Activated naive CD8-positive, alpha-beta T cell (primary cell): ENCODE results near the gene TNFRSF11A.
A peak's percentile ranks its signal among the peaks of the same experiment; 100 is the strongest.

ENCODE experiments used
- H3K27ac Mint-ChIP-seq: one replicate; pipeline ENCODE4 v1.8.0; 2021; ENCODE audit warnings: mixed read lengths
- H3K27me3 Mint-ChIP-seq: one replicate; pipeline ENCODE4 v1.8.0; 2021; ENCODE audit warnings: mixed read lengths
- H3K36me3 Mint-ChIP-seq: one replicate; pipeline ENCODE4 v1.8.0; 2021; ENCODE audit warnings: mixed read lengths
- H3K4me1 Mint-ChIP-seq: one replicate; pipeline ENCODE4 v1.8.0; 2021; ENCODE audit warnings: low read depth, mixed read lengths
- H3K4me3 Mint-ChIP-seq: one replicate; pipeline ENCODE4 v1.8.0; 2021; ENCODE audit warnings: mild to moderate bottlenecking, mixed read lengths
- H3K9me3 Mint-ChIP-seq: one replicate; pipeline ENCODE4 v1.8.0; 2021; ENCODE audit warnings: low read depth, mixed read lengths

Gene TNFRSF11A

DNA sequence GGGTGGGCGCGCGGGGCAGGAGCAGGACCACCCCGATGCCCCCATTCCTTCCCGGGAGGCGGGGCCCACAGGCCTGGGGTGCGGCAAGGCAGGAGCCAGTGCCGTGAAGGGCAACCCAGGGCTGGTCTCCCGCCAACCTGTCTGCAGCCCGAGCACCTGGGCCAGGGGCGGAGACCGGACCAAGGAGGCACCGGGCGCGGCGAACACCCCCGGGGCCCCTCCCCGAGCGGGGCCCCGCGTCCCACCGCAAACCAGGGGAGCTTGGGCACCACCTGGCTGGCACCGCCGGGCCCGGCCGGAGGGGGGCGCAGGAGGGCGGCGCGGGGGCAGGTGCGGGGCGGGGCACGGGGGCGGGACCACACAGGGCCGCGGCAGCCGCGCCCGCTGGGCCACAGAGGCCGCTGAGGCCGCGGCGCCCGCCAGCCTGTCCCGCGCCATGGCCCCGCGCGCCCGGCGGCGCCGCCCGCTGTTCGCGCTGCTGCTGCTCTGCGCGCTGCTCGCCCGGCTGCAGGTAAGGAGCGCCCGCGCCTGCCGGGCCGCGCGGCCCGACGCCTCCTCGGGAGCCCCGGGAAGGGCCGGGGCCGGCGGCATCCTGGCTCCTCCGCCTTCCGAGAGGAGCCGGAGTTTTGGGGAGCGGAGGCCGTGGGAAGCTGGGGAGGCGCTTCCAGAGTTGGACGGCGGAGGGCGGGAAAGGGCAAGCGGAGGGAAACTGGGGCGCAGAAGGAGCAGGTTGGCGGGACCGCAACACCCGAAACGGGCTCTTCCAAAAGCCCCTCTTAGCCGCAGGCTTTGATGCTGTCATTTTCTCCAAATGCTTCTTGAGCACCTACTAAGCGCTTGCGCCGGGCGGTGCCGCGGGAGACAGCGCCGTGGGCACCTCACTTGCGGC, at the start of gene TNFRSF11A:
Gene TNFRSF11A, plus strand, starts transcription at position 394 of the 889 bp plus-strand sequence. Its CDS starts 43 bp downstream, at position 437.
- Mint-ChIP-seq H3K27ac (peak within 1 kb of the TSS; percentile 46), H3K4me1 (peaks cover 33% of the 10 kb centered on the region), H3K27me3 (peaks cover 42% of the 10 kb centered on the region), H3K36me3 (no peaks in the 10 kb centered on the region), H3K9me3 (no peaks in the 10 kb centered on the region), H3K4me3 (peak within 1 kb of the TSS; percentile 91)

DNA sequence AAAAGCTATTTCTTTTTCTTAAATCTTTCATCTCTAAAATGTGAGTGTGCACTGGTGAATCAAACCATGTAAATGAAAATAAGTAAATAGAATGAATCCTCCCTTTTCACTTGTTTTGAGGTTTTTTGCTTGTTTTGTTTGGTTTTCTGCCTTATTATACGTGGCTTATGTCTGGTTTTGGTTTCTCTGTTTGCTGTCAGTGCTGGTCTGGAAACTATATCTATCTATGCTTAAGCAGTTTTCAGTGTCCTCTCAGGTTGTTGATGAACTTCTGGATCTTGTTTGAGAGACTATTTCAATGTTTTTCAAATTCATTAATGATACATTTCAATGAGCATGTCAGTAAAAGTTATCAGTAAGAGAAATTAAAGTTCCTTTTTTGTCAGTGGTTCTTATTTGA, 48.1 kb upstream of the TNFRSF11A start:
- Mint-ChIP-seq H3K27ac (peak overlapping the region; percentile 14), H3K4me3 (no peak overlapping the region), H3K4me1 (peaks cover 18% of the 10 kb centered on the region), H3K9me3 (no peaks in the 10 kb centered on the region), H3K36me3 (peaks cover 10% of the 10 kb centered on the region), H3K27me3 (no peaks in the 10 kb centered on the region)

DNA sequence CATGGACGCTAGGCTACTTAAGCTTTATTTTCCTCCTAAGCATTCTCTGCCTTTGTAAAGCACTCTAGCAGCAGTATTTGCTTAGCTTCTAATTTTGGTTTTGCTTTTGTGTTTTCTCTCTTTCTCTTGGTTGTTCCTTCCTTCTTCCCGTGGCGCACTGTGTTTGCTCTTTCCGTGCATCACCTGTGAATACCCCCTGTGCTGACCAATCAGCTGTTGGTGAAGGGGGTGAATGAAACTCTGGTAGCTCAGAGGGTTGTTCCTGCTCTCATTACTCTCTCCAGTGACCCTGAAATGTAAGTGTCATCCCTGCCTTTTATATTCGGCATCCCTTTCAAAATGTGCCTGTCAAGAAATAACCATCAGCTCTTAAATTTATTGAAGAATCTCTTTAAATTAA, 45.5 kb upstream of the TNFRSF11A start:
- H3K9me3 Mint-ChIP-seq, result no peaks in the 10 kb centered on the region
- peaks cover 22% of the 10 kb centered on the region for H3K4me1 Mint-ChIP-seq
- no peaks in the 10 kb centered on the region for H3K27me3 Mint-ChIP-seq
- H3K36me3 Mint-ChIP-seq, result peaks cover 14% of the 10 kb centered on the region
- H3K4me3 Mint-ChIP-seq, result no peak overlapping the region
- peak overlapping the region; percentile 46 for H3K27ac Mint-ChIP-seq

DNA sequence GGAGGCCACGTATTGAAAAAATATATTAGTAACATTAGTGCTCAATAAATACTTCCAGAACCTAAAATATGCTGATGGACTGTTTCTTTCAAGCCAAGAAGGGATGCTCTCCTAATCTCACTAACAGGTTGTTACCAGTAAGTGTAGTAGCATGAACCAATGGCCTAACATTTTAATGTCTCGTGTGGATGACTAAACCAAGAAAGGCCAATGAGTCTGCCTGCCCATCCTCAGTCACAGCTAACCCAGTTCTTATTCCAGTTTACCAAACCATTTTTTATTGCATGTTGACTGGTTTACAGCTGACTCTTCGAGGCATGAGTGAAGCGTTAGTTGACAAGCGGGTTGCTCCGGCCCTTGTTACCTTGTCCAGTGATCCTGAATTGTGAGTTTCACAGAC, 45.1 kb upstream of the TNFRSF11A start:
- Mint-ChIP-seq H3K9me3 (no peaks in the 10 kb centered on the region), H3K27me3 (no peaks in the 10 kb centered on the region), H3K27ac (no peak overlapping the region), H3K4me3 (no peak overlapping the region), H3K36me3 (peaks cover 16% of the 10 kb centered on the region), H3K4me1 (peaks cover 22% of the 10 kb centered on the region)

DNA sequence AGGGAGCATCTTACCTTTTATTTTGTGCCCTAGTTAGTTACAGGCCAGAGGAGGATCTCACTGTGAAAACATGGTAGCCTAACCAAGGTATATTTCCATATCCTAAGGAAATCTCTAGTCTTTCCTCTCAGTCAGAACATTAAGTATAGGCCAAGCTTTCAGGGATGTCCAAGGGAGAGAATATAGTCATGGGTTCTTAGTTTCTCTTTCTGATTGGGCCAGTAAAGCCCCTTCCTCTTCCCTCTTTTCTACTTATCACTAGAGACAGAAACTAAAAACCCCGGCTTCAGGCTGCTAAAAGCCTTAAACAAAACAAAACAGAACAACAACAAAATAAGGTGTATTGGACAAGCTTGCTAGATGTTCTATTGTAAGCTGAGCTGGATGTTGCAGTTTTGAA, 44.3 kb upstream of the TNFRSF11A start:
- H3K4me1 Mint-ChIP-seq, result peaks cover 27% of the 10 kb centered on the region
- H3K36me3 Mint-ChIP-seq, result peaks cover 18% of the 10 kb centered on the region
- H3K9me3 Mint-ChIP-seq, result no peaks in the 10 kb centered on the region
- H3K4me3 Mint-ChIP-seq, result no peak overlapping the region
- H3K27me3 Mint-ChIP-seq, result no peaks in the 10 kb centered on the region
- peak overlapping the region; percentile 9 for H3K27ac Mint-ChIP-seq

DNA sequence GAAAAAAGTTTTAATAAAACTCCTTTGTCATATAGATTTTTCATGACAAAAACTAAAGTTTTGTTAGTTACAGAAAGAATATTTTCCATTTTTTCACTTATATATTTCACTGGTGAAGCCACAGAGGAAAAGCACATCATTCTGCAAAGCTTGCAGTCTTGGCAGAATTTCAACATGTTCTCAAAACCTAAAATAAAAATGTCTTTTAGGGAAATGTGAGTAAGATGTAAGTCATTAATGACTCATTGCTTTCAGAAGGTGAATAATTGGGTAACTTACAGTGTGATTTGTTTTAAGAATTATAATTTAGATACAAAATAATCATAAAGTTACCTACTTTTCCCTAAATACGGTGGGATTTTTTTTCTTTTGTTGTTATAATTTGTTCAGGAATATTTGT, 43.4 kb upstream of the TNFRSF11A start:
- H3K36me3 Mint-ChIP-seq, result peaks cover 19% of the 10 kb centered on the region
- H3K4me3 Mint-ChIP-seq, result no peak overlapping the region
- H3K27me3 Mint-ChIP-seq, result no peaks in the 10 kb centered on the region
- H3K4me1 Mint-ChIP-seq, result peaks cover 29% of the 10 kb centered on the region
- peak overlapping the region; percentile 41 for H3K27ac Mint-ChIP-seq
- no peaks in the 10 kb centered on the region for H3K9me3 Mint-ChIP-seq

DNA sequence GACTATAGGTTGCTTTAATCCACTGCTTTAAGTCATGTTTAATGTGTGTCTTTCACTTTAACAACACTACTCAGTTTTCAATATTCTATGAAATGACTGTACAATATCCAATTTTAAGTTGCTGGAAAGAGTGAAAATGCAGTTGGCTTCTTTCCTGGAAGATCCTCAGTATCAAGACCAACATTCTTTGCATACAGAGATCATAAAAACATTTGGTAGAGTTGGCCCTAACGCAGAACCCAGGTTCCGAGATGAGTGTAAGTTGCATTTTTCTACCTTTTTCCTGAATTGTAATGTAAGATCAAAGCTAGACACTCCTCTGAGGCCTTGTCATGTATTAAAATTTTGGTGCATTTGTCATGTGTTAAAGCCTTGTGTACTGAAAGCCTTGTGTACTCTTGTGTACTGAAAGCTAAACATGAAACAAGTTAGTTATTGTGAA, 42.9 kb upstream of the TNFRSF11A start:
- Mint-ChIP-seq H3K4me3 (peak overlapping the region; percentile 32), H3K36me3 (peaks cover 19% of the 10 kb centered on the region), H3K27me3 (no peaks in the 10 kb centered on the region), H3K27ac (peak overlapping the region; percentile 66), H3K4me1 (peaks cover 29% of the 10 kb centered on the region), H3K9me3 (no peaks in the 10 kb centered on the region)

DNA sequence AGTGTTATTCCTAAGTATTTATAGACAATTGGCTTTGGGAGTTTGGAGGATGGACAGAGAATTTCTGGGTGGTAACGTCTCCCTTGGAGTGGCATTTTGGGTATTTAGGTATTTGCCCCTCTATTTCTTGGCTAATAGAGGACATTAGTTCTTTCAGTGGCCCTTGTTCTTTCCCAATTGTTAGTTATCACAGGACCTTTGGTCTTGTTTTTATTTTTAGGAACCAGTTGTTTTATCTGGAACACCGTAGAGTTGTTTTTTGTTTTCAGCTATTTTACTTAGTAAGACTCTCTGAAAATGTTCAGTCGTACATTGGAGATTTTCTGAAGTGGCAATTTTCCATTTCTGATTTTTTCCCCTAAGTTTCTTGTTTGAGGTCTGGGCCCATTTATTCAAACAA, 40.5 kb upstream of the TNFRSF11A start:
- Mint-ChIP-seq H3K27ac (no peak overlapping the region), H3K9me3 (no peaks in the 10 kb centered on the region), H3K27me3 (no peaks in the 10 kb centered on the region), H3K4me3 (no peak overlapping the region), H3K4me1 (peaks cover 30% of the 10 kb centered on the region), H3K36me3 (peaks cover 27% of the 10 kb centered on the region)

DNA sequence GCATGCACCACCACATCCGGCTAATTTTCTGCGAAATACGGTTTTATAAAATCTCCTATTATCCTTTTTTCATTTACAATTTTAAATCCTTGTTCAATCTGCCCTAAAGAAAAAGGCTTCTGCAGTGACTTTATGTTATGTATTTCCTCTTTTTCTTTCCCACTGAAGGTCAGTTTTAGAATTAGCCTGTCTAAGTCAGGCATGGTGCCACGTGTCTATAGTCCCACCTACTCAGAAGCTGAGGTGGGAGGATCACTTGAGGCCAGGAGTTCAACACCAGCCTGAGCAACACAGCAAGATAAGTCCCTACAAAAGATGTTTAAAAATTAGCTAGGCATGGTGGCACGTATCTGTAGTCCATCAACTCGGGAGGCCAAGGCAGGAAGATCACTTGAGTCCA, 39.8 kb upstream of the TNFRSF11A start:
- Mint-ChIP-seq H3K4me1 (peaks cover 30% of the 10 kb centered on the region), H3K27ac (no peak overlapping the region), H3K36me3 (peaks cover 27% of the 10 kb centered on the region)

DNA sequence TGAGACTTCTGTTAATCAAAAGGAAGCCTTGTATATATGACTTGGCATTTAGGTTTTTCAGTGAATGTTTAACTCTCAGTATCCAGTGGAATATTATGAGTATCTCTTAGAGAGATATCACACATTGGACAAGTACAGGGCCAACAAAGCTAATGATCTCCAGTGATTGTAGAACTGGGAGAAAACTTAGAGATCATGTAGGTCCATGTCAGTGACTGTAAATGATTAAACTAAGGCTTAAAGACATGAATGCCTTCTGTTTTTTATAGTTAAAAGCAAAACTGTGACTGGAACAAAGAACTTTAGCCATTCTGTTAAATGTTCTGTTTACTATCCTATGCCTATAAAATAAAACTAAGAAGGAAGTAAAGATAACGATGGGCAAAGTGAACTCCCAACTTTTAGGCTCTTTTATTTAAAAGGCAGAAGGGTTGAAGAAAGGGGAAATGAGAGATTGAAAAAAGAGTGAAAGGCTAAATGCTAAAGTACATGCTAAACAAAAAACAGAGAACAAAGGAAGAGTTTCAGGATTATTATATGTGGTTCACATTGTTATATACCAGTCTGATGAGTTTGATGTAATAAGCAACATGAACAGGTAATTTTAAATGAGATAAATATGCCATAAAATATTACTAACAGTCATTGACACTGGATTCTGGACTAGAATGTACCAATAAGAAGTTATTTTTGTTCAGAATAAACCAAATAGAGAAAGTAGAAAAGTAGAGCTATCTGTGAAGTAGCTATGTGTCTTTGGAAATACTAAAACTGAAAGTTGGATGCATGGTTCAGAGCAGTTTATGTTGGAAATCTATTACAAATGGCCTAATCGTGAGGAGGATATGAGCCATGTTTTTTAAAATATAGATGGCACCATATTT, 37.1 kb upstream of the TNFRSF11A start:
- peaks cover 24% of the 10 kb centered on the region for H3K36me3 Mint-ChIP-seq
- peaks cover 9% of the 10 kb centered on the region for H3K4me1 Mint-ChIP-seq
- H3K27me3 Mint-ChIP-seq, result no peaks in the 10 kb centered on the region
- no peak overlapping the region for H3K27ac Mint-ChIP-seq
- no peaks in the 10 kb centered on the region for H3K9me3 Mint-ChIP-seq
- no peak overlapping the region for H3K4me3 Mint-ChIP-seq

More for the DNA sequence above, 39.8 kb upstream of the TNFRSF11A start:
- Mint-ChIP-seq H3K4me3 (no peak overlapping the region), H3K9me3 (no peaks in the 10 kb centered on the region), H3K27me3 (no peaks in the 10 kb centered on the region)

DNA sequence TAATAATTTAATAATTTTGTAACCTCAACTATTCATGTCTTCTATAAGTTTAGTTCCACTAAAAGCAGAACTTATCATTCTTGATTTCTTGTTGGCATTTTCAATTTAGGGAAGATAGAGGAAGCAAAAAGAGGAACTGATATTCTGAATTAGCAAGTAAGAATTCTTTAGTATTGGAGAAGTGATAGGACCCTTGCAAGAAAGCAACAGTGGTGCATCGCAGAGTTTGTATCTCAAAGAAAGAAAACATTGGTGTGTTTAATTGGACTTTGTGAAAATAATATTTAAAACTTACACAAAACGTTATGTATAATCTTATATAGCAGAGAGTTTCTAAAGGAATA, 36.5 kb upstream of the TNFRSF11A start:
- Mint-ChIP-seq H3K9me3 (no peaks in the 10 kb centered on the region), H3K36me3 (peaks cover 23% of the 10 kb centered on the region), H3K4me1 (peaks cover 9% of the 10 kb centered on the region), H3K4me3 (no peak overlapping the region), H3K27me3 (no peaks in the 10 kb centered on the region), H3K27ac (no peak overlapping the region)

DNA sequence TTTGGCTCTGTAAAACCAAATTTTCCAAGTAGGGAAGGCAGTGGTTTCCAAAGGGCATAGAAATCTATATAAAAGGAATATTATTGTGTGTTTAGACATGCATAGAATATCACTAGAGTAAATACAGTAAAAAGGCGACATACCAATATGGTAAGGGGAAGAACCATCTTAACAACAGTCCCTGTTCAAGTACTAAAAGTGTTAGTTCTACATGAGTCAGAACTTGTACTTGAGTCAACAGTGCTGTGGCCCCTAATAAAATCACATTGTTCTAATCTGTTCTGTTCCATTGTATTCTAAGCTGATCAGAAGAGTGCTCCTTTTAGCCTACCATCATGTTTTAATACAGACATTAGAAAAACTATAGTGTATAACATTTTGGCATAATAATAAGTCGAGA, 36.1 kb upstream of the TNFRSF11A start:
- H3K4me3 Mint-ChIP-seq, result no peak overlapping the region
- no peaks in the 10 kb centered on the region for H3K27me3 Mint-ChIP-seq
- peaks cover 9% of the 10 kb centered on the region for H3K4me1 Mint-ChIP-seq
- H3K9me3 Mint-ChIP-seq, result no peaks in the 10 kb centered on the region
- H3K27ac Mint-ChIP-seq, result peak overlapping the region; percentile 1
- H3K36me3 Mint-ChIP-seq, result peaks cover 20% of the 10 kb centered on the region

DNA sequence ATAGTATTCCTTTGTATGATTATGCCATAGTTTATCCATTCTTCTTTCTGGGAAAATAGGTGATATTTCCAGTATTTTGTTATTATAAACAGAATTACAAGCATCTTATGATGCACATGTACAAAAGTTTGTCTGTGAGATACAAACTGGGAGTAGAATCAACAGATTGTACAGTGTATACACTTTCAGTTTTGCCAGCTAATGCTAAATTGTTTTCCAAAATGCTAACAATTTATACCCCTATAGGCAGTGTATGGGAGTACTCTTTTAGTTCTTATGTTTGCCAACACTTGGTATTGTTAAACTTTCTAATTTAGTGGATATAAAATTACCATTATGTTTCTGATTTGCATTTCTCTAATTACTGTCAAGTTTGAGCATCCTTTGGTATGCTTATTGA, 31.0 kb upstream of the TNFRSF11A start:
- Mint-ChIP-seq H3K27me3 (no peaks in the 10 kb centered on the region), H3K9me3 (no peaks in the 10 kb centered on the region), H3K4me1 (peaks cover 6% of the 10 kb centered on the region), H3K36me3 (peaks cover 8% of the 10 kb centered on the region), H3K27ac (no peak overlapping the region), H3K4me3 (no peak overlapping the region)

DNA sequence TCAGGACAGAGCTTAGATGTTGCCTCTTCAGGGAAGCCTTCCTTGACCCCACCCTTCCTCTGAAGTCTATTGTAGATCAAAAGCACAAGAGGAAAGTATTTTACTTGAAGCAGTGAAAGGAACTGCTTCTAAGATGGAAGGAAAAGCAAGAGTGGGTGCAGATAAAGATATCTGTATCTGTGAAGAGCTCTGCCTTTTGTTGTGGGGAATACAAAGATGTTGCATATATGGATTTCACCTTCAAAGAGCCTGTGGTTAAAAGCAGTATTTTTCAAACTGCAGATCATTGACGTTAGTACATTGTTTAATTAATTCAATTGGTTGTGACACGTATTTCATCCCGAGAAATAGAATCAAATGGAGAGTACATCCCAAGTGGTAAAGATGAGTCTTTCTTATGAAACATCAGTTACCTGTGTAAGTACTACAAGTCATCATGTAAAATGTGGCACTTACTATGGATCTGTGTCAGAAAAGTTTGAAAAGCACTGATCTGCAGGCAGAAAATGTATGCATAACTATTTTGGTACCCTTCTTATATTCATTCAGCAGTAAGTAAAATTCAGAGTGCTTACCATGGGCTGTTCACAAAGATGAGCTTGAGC, 24.6 kb upstream of the TNFRSF11A start:
- Mint-ChIP-seq H3K27me3 (no peaks in the 10 kb centered on the region), H3K36me3 (peaks cover 35% of the 10 kb centered on the region), H3K4me3 (no peak overlapping the region)

DNA sequence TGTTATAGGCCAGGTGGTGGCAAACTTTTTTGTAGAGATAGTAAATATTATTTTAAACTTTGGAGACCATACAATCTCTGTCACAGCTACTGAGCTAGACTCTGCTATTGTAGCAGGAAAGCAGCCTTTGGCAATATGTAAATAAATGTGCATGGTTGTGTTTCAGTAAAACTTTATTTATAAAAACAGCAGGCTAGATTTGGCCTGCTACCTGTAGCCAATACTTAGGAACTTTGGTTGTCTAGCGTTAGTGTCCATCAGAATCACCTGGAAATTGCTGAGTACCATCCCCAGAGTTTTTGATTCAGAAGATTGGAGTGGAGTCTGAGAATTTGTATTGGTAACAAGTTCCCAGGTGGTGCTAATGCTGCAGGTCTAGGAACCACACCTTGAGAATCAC, 23.8 kb upstream of the TNFRSF11A start:
- Mint-ChIP-seq H3K4me3 (no peak overlapping the region), H3K4me1 (peaks cover 16% of the 10 kb centered on the region), H3K36me3 (peaks cover 35% of the 10 kb centered on the region), H3K9me3 (no peaks in the 10 kb centered on the region), H3K27ac (no peak overlapping the region), H3K27me3 (no peaks in the 10 kb centered on the region)

More for the DNA sequence above, 24.6 kb upstream of the TNFRSF11A start:
- Mint-ChIP-seq H3K9me3 (no peaks in the 10 kb centered on the region), H3K4me1 (peaks cover 16% of the 10 kb centered on the region), H3K27ac (no peak overlapping the region)
